Stimulated activated CD4-positive, alpha-beta T cell treated with anti-CD3 and anti-CD28 coated beads, Interleukin-12 subunit alpha, Interleukin-12 subunit beta, amount 100 ng/mL, for 24 hours (primary cell): ENCODE measurements around the gene LAMA4.

Experiments
- DNase-seq, 2 experiments: peaks; one replicate each; pipeline ENCODE4 v3.0.0-alpha.2; 2020; ENCODE audit warnings: low read depth in 2 of 2

LAMA4 gene

GRCh38 chr6:112253841-112254816 is at the start of gene LAMA4:
Gene LAMA4 (minus strand): TSS chr6:112254567. CDS start chr6:112254150, 417 bp downstream.
- DNase-seq, result no peak

- DNase-seq, result no peak
Observed at GRCh38 chr6:112302142-112302705, 47.9 kb upstream of the LAMA4 start.

DNA sequence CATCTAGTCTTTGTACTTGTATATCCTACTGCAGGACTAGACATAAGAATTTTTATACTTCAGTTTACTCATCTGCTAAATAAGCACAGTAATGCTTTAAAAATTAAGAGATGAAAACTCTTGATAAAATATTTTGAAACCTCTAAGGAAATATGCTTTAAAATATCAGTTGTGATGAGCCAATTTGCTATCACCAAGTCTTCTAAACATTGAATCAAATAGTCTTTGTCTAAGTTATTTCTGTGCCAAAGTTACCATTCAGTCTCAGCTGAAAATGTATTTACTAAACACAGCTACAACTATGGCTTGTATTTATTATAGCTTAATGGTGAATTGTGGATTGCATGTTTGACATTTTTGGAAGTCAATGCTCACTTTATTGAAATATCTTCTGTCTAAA is 46.5 kb upstream of the LAMA4 start:
- DNase-seq, result no peak

- no peak for DNase-seq
Observed at GRCh38 chr6:112298816-112299281, 44.5 kb upstream of the LAMA4 start.

DNA sequence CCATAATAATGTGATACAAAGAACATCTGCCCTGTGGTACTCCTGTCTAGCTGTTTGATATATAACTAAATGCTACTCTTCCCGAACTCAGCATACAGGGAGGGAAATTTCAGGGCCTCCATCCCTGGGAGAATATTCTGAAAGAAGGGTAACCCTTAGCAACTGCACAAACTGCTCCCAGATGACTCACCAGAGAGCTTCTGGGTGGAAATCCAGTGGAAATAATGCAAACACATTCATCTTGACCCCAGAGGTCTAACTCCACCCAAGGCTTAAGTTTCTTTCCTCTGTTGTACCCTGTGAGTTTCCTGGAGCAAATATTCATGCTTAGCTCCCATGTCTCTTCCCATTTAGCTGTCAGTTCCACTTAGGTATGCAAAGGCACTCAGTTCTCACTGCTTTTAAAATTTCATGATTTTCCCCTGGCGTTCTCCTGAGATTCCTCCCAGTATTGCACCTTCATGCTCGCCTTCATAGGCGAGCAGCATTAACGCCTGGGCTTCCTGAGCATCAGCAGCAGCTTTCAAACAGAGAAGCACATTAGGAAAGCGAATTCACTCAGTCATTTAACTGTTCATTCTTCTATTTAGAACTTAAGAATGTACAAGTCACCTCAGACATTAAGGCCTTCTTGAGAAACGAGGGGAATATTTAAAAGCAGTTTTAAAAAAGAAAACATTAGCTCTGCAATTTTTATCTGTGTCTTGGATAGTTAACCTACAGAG is 43.8 kb upstream of the LAMA4 start:
- no peak for DNase-seq

DNA sequence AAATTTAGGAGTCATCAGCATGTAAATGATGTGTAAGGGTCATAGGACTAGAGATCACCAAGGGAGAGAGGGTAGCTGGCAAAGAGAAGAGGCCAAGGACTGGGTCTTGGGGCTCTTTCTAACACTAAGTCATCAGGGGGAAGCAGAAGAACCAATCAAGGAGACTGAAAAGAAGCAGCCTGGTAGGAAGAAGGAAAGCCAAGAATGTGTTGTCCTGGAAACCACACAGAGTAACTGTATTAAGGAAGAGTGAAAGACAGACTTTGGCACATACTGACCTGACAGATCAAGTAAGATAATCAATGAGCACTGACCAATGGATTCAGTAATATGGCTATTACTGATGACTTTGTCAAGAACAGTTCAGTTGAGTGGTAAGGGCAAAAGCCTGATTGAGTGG is 42.3 kb upstream of the LAMA4 start:
- no peak for DNase-seq

DNA sequence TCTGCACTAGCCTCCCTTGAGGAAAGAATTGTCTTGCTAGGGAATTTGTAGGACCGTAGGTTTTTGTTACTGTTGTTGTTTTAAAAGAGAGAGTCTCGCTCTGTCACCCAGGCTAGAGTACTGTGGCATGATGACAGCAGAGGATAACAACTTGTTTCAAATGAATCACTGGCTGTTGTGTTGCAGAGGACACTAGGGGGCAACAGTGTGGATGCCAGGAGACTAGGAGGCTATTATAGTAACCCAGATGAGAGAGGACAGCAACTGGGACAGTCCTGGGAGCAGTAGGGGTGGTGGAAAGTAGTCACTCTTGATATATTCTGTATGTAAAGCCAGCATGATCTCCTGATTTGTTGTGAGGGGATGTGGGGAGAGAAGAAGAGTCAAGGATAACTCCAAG is 41.8 kb upstream of the LAMA4 start:
- DNase-seq, result no peak

DNA sequence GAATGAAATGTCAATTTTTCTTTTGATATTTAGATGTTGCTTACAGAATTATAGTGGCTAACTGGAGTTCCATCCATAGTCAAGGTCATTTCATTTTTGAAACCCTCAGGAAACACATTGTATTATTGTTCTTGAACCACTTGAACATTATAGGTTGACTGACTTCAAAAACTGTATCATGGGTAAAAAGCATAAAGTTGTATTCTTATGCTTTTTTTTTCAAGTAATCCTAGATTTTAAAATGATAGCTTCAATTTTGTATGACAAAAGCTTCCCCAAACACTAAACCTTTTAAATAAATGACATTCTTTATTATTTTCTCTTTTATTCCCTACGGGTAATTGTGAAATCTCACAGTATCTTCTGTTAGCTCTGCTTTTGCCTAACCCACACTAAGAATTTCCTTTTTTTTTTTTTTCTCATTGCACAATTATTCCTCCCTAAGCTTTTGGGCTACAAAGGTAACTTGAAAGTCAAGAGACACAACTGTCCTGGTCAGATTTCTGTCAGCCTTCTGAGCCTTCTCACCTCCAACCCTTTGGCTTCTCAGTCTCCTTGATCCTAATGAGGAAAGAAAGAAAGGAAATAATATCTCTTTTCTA is 36.9 kb upstream of the LAMA4 start:
- no peak for DNase-seq

DNA sequence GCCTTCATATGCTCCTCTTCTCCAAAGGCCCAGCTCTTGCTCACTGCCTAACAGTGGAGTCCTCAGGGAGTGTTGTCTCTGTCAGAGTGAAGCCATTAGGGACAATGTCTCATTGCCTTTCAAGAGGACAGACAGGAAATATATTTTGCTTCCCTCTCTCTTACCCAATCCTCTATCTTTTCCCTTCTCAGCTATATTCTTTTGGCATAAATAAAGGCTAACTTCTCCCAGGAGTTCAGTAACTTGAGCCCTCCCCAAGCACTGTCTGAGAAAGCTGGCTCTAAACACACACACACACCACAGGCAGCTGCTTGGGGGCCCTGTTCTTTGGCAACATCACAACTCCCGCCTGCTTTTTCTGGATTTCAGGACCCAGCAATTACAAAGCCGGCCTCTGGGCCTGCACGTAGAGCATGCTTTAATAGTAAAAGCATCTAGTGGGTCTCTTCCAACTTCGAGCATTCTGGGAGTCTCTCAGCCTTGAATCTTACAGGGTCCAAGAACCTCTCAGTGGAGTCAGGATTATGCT is 34.7 kb upstream of the LAMA4 start:
- no peak for DNase-seq

DNA sequence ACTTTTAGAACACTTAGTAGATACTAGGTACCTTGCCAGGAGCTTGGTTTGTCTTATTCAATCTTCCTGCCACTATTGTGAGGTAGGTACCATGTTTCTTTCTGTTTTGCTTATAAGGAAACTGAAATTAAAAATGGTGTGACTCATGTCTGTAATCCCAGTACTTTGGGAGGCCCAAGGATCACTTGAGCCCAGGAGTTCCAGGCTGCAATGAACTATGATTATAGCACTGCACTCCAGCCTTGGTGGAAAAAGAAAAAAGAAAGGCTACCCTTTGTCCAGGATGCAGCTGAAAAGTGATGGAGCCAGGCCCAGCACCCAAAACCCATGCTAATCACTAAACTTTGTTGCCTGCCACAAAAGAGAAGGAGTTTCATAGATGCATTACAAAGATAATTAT is 34.1 kb upstream of the LAMA4 start:
- no peak for DNase-seq

DNA sequence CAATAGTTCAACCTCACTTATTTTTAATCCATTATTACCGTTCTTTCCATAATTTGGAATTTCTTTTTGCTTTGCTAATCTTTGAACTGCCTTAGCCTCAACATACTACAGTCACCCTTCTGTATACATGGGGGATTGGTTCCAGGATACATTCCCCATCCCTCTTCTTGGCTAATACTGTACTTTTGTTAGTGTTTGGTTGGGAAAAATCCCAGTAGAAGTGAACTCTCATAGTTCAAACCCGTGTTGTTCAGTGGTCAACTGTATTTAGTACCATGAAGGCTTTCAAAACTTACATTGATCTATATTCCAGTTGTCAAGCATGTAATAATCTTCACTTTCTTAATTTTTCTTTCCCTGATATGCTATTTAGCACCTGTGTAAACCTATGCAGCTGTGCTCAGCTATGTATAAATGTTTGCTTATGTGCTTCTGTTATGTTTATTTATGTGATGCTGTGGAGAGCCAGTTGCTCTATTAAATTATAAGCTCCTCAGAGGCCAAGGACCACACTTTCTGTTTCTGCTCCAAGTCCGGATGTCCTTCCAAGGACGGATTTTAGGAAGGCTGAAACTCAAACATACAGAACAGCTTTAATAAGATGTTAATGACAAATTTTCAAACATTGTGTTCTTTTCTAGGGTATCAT is 33.3 kb upstream of the LAMA4 start:
- DNase-seq, result no peak

DNA sequence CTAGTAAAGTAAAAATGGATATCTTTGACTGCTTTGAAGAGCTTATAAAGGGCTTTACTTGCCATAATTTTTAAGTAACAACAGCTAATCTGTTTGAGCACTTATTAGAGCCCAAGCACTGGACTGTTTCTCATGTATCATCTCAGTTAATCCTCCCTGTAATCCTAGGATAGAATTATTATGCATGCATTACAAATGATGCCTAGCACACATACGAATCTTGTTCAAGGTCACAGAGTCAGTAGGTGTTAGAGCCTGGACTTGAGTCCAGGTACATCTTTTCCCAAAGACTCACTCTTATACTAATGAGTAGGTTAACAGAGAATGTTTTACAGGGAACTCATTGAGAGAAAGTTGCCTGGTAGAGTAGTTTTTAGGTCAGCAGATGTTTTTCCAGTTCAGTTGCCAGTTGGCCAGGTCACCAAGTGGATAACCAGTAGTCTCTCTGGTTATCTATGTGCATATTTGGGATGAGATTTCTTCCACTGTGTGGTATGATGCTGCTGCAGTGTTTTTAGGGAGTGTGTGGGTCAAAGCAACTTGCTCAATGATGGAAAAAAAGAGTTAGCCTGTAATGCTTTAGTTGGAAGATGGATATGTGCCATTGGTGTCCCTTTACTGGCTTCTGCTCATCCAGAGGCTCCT is 32.3 kb upstream of the LAMA4 start:
- no peak for DNase-seq

- DNase-seq, result peak in 1 of 2 experiments; percentile 36
Observed at GRCh38 chr6:112286010-112286409, 31.6 kb upstream of the LAMA4 start.

GRCh38 chr6:112284603-112285002 is 30.2 kb upstream of the LAMA4 start:
- no peak for DNase-seq

- DNase-seq, result no peak
Observed at GRCh38 chr6:112283621-112284020, 29.3 kb upstream of the LAMA4 start.

DNA sequence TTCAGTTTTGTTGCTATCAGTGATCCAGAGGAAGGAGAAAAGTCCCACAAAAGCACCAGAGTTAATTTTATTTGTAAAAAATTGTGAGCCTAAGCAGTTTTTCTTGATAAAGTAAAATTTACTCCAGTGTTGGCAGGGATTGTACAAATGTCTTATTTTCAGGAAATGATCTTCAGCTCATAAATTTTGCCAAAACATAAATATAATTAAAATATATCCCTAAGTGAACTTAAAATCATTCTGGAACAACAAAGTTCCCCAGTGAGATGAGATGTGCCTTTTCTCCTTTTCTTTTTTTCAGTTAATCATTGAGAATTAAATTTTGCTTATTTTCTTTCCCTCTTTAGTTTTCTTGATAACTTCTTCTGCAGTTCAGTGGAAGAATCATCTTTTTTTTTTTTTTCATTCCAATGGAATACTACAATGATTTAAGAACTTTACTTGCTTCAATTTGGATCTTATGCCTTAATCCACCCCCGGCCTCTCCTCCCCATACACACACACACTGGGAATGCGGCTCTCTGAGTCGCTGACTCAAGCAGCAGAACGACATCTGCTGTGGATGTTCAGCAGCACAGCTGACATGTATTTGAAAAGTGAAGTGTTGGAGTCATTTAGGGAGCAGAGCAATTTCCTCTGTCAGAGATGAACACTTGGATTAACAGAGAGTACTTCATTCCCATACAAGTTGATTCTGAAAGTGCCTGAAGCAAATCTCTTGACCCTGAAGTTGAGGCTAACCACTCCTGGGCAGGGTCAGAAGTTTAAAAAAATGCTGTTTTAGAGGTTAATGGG is 27.7 kb upstream of the LAMA4 start:
- no peak for DNase-seq

DNA sequence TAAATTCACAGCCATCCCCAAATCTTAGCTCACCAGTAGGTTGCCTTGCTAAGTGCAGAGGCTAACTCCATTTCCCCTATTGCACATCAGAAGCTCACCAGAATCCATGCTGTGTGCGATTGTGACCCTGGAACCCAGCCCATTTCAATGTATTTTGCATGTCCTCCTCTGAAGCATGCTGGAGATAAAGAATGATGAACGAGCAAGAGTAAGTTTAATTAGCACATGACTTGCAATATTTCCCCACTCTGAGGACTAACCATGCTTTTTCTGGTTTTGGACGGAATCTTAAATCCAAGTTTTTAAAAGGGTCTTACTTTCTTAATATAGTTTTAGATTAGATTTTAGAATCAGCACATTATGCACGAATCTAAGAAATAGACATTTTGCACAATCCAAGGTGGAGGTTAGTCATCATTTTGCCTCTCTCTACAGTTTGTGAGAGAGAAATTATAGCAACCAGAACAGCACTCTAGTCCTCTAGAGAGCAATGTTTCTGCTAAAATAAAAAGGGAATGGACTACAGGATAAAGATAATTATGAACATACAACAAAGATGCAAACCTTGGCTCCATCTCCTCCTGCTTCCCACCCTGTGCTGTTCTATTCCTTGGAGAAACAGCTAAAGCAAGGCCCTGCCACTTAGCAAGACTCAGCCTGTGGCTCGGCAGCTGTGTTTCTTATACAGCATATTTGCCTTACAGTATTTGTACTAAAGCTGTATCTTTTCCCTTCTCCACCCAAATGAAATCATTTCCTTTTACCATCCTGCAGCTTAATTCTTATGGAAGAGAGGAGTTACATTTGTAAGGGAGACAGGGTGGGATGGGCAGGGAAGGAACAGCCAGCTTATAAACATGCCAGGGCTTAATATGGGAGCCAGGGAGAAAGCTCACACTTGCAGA is 24.9 kb upstream of the LAMA4 start:
- no peak for DNase-seq

DNA sequence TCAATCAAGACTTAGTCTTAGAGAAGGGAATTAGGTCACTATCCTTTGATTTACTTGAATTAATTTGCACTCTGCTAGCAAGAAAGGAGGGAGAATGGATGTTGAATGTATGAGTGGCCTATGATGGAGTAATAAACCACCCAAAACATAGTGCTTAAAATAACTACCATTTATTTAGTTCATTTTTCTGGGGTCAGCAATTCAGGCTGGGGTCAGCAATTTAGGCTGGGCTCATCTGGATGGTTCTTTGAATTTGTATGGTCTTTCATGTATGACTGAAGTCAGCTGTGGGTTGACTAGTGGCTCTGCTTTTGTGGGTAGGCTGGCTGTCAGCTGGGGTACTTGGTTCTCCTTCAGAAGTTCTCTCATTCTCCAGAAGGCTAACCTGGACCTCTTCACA is 21.0 kb upstream of the LAMA4 start:
- no peak for DNase-seq

GRCh38 chr6:112274774-112275173 is 20.4 kb upstream of the LAMA4 start:
- no peak for DNase-seq
